ENCODE data around the gene CHST8.

The CHST8 gene

DNA sequence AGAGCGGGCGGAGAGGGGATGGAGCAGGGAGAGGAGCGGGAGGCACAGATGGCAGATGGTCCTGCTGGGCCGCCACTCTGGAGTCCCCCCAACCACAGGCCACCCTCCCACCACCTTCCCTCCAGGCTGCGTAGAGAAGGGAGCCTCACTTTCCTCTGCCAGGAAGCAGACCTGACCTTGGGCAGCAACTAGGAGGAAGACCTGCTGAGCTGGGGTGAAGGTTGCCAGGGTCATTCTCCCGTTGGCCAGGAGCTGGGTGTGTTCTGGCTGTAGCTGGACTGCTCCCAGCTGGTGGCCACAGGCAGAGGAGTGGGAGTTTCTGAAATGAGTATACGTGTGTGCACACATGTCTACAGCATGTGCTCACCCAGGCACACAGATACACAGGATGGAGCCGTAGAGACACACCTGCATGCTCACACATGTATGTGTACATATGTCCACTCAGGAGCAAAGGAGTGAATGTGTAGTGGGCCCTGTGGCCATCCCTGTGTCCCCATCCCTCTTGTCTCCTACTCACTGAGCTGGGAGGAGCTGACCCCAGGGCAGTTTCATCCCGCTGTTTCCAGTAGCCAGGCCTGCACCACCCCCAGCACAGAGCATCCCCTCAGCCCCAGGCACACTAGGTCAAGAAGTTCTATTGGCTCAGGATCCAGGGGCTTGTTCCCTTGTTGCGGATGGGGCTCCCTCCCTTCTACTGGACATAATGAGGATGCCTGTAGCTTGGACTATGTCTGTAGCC, 53.0 kb downstream of the CHST8 start:
- no peak overlapping the region for H3K4me3 ChIP-seq (ENCODE audit: low read depth, low read length)
- TF ChIP-seq, protein P1, sequence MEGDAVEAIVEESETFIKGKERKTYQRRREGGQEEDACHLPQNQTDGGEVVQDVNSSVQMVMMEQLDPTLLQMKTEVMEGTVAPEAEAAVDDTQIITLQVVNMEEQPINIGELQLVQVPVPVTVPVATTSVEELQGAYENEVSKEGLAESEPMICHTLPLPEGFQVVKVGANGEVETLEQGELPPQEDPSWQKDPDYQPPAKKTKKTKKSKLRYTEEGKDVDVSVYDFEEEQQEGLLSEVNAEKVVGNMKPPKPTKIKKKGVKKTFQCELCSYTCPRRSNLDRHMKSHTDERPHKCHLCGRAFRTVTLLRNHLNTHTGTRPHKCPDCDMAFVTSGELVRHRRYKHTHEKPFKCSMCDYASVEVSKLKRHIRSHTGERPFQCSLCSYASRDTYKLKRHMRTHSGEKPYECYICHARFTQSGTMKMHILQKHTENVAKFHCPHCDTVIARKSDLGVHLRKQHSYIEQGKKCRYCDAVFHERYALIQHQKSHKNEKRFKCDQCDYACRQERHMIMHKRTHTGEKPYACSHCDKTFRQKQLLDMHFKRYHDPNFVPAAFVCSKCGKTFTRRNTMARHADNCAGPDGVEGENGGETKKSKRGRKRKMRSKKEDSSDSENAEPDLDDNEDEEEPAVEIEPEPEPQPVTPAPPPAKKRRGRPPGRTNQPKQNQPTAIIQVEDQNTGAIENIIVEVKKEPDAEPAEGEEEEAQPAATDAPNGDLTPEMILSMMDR (IDR thresholded peaks at IDR 0.05; ENCODE audit: borderline replicate concordance, insufficient read depth, low read depth, low read length) = no peak

DNA sequence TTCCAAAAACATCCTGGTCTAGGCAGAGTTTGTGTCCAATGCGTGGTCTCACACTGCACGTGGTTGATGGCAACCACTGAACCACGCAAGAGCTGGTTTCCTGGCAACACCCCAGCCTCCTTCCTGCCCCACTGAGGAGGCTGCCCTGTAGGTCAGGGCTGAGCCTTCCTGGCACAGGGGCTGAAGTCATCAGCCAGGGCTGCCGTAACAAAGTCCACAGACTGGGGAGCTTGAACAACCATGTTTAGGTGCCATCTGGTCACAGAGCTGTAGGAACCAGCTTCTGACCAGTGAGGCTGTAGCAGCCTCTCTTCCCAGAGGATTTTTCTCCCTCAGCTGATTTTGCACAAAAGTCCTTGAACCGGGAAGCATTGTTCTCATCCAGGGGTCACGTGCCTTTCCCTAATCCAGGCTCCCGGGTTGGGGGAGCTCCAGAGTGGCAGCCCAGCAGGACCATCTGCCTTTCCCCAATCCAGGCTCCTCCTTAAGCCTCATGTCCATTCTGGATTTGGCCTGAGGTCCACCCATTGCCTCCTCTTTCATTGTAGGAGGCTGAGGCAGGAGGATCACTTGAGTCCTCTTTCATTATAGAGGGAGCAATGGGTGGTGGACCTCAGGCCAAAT, 53.9 kb downstream of the CHST8 start:
- TF ChIP-seq, protein P1 (IDR thresholded peaks at IDR 0.05; ENCODE audit: borderline replicate concordance, insufficient read depth, low read depth, low read length) = no peak
- no peak overlapping the region for H3K4me3 ChIP-seq (ENCODE audit: low read depth, low read length)

- TF ChIP-seq, protein P1 (IDR thresholded peaks at IDR 0.05; ENCODE audit: borderline replicate concordance, insufficient read depth, low read depth, low read length) = no peak
- no peak overlapping the region for H3K4me3 ChIP-seq (ENCODE audit: low read depth, low read length)
Measured at GRCh38 chr19:33676999-33677665, 55.4 kb downstream of the CHST8 start.

- TF ChIP-seq, protein P1 (IDR thresholded peaks at IDR 0.05; ENCODE audit: borderline replicate concordance, insufficient read depth, low read depth, low read length) = no peak
- H3K4me3 ChIP-seq (ENCODE audit: low read depth, low read length) = no peak overlapping the region
Measured at GRCh38 chr19:33677745-33678426, 56.1 kb downstream of the CHST8 start.

GRCh38 chr19:33678796-33679585, 57.2 kb downstream of the CHST8 start:
- TF ChIP-seq, protein P1 (IDR thresholded peaks at IDR 0.05; ENCODE audit: borderline replicate concordance, insufficient read depth, low read depth, low read length) = no peak
- H3K4me3 ChIP-seq (ENCODE audit: low read depth, low read length) = no peak overlapping the region

GRCh38 chr19:33679696-33680095, 57.9 kb downstream of the CHST8 start:
- no peak overlapping the region for H3K4me3 ChIP-seq (ENCODE audit: low read depth, low read length)

More at GRCh38 chr19:33679696-33680095, 57.9 kb downstream of the CHST8 start:
- TF ChIP-seq, protein P1 (IDR thresholded peaks at IDR 0.05; ENCODE audit: borderline replicate concordance, insufficient read depth, low read depth, low read length) = no peak

Data from GM12875 (cell line).